Naive thymus-derived CD4-positive, alpha-beta T cell (primary cell): ENCODE results near the gene SLC4A7. TPM values are rescaled to one million over a fixed set of nuclear protein-coding genes. Genes with fewer than 3 reads are reported as not detected.
A peak's percentile ranks its signal among the peaks of the same experiment; 100 is the strongest.
"Not testable (repeated sequence)": the region's sequence is repeated elsewhere in the genome, so short reads cannot be mapped to it uniquely, and the experiment has no call there.

Experiments
- ATAC-seq: fragments of 150-1000 bp; cut with Tn5 transposase; 2 replicates; pipeline ENCODE4 v1.10.0; 2021; ENCODE audit warnings: mild to moderate bottlenecking, moderate library complexity
- CTCF ChIA-PET: fragments of 350-600 bp; sonication (Branson Sonifier 250); formaldehyde crosslinking; loops from one replicate; lab custom pipeline; 2021; ENCODE audit warnings: antibody characterized with exemption; lab: Charles Lee
- POLR2A ChIA-PET: fragments of 350-600 bp; sonication (Branson Sonifier 250); formaldehyde crosslinking; loops from one replicate; lab custom pipeline; 2021; ENCODE audit warnings: antibody characterized with exemption, inconsistent platforms; lab: Charles Lee
- DNase-seq, 9 donors: peaks; one replicate each; pipeline versions ENCODE4 v3.0.0 to v3.0.0-alpha.2; 2020 to 2022; ENCODE audit warnings: mixed read lengths in 1 of 9
- H3K27ac ChIP-seq: one replicate; pipeline ENCODE4 v1.7.0; 2013; ENCODE audit warnings: mild to moderate bottlenecking, low read depth, low read length, moderate library complexity
- H3K27me3 ChIP-seq, 2 donors: one replicate each; pipeline ENCODE4 v1.7.0; 2013; ENCODE audit warnings: low read length in 2 of 2, mild to moderate bottlenecking in 2 of 2, moderate library complexity in 2 of 2; ENCODE audit not compliant: control insufficient read depth in 2 of 2, insufficient read depth in 2 of 2
- H3K36me3 ChIP-seq, 3 experiments: 1 replicate in 2 of 3; 2 replicates in 1 of 3; pipeline ENCODE4 v1.7.0; 2013; ENCODE audit warnings: low read length in 3 of 3, mild to moderate bottlenecking in 3 of 3, moderate library complexity in 1 of 3; ENCODE audit not compliant: insufficient read depth in 3 of 3, control insufficient read depth in 2 of 3
- H3K4me1 ChIP-seq, 2 donors: one replicate each; pipeline ENCODE4 v1.7.0; 2013; ENCODE audit warnings: low read length in 2 of 2, mild to moderate bottlenecking in 2 of 2, moderate library complexity in 1 of 2; ENCODE audit not compliant: control insufficient read depth in 2 of 2, insufficient read depth in 2 of 2
- H3K4me3 ChIP-seq: 2 replicates; pipeline ENCODE4 v1.7.0; 2013; ENCODE audit warnings: mild to moderate bottlenecking, low read length
- H3K9me3 ChIP-seq, 3 experiments: 1 replicate in 2 of 3; 2 replicates in 1 of 3; pipeline ENCODE4 v1.7.0; 2013; ENCODE audit warnings: low read length in 3 of 3; ENCODE audit not compliant: control insufficient read depth in 2 of 3
- H3K27ac Mint-ChIP-seq, 9 donors: one replicate each; pipeline ENCODE4 v1.8.0; 2020 to 2022; ENCODE audit warnings: mixed read lengths in 9 of 9, mild to moderate bottlenecking in 8 of 9, moderate library complexity in 5 of 9, inconsistent platforms in 2 of 9
- H3K27me3 Mint-ChIP-seq, 5 donors: one replicate each; pipeline ENCODE4 v1.8.0; 2021 to 2022; ENCODE audit warnings: mixed read lengths in 5 of 5, mild to moderate bottlenecking in 1 of 5
- H3K36me3 Mint-ChIP-seq, 5 donors: one replicate each; pipeline ENCODE4 v1.8.0; 2020 to 2022; ENCODE audit warnings: mixed read lengths in 5 of 5, mild to moderate bottlenecking in 3 of 5, inconsistent platforms in 1 of 5
- H3K4me1 Mint-ChIP-seq, 7 donors: one replicate each; pipeline ENCODE4 v1.8.0; 2020 to 2022; ENCODE audit warnings: mixed read lengths in 7 of 7, mild to moderate bottlenecking in 3 of 7, inconsistent platforms in 1 of 7
- H3K4me3 Mint-ChIP-seq, 10 donors: one replicate each; pipeline ENCODE4 v1.8.0; 2020 to 2022; ENCODE audit warnings: mild to moderate bottlenecking in 10 of 10, mixed read lengths in 10 of 10, moderate library complexity in 6 of 10, inconsistent platforms in 2 of 10
- H3K9me3 Mint-ChIP-seq, 11 donors: one replicate each; pipeline ENCODE4 v1.8.0; 2020 to 2022; ENCODE audit warnings: mixed read lengths in 11 of 11, mild to moderate bottlenecking in 4 of 11, inconsistent platforms in 1 of 11, moderate library complexity in 1 of 11
- intact Hi-C, 2 donors: fragments of 100-400 bp; cut with micrococcal nuclease; formaldehyde crosslinking; loops; one replicate each; pipeline ENCODE4 v1.15.1; 2023
- polyA plus RNA-seq, 2 donors: library from polyadenylated mRNA; unstranded; fragments of 300-500 nt; fragmentation: Illumina TruSeq; gene quantifications; one replicate each; pipeline ENCODE4 v1.2.3, GENCODE V29; 2021
- total RNA-seq, 6 experiments: library from RNA in 5 of 6; stranded (reverse) in 5 of 6; gene quantifications; 1 replicate in 5 of 6; 2 replicates in 1 of 6; pipeline ENCODE4 v1.2.3 and lab custom pipeline; 2021 to 2026

Gene SLC4A7
- total RNA-seq (10 to 100 TPM; 34.9 to 69.1 (median 41.5) TPM), polyA plus RNA-seq (10 to 100 TPM in 1 of 2 donors, 1 to 10 TPM in 1; 9.3 to 10.8 TPM), total RNA-seq (lab: John Stamatoyannopoulos, UW) (79.1 reads per million, percentile 80 among the genes with 10 or more reads in this experiment)

DNA sequence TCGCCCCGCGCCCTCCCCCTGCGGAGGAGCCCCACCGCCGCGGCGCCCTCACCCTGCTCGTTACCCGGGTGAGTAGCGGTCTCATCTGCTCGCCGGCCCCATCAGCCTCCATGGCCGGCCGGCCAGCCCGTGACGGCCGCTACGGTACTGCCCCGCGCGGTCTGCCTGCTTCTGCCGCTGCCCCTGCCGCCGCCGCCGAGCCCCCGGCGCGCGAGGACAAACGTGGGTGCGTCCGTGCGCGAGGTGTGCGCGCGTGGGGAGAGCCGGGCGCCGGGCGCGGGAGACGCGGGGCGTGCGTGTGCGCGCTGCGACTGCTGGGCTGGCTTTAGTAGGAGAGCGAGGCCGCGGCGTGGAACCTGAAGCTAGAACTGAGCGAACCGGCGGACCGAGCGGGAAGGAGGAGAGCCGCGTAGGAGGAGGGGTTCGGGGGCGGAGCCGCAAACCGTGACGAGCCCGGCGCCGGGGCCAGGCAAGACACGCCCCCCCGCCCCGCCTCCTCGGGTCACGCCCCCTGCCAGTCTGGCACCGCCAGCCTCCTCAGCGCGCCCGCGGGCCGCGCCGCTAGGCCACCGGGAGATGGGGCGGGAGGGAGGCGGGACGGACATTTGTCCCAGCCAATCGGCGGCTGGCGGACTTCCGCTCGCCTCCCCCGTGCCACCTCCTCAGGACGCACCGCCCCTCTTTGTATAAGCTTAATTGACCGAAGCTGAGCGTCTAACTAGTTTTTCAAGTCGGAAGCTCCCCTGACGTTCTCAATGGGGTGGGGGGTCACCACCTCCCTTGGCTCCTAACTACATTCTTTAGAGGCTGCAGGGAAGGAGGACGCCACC lies at the start of gene SLC4A7:
Gene SLC4A7, minus strand, starts transcription at position 370 of the 830 bp plus-strand sequence. Its CDS starts 258 bp downstream, at position 112.
- ChIA-PET CTCF (interaction anchor here (0.6 to 1.5 kb wide), 3 partner anchors 12 to 149 kb away, joined by 3 to 8 read pairs (median 4); no protein-coding TSS in a partner anchor), POLR2A (interaction anchor here (0.6 to 1.5 kb wide), 10 partner anchors 9 to 865 kb away, joined by 3 to 8 read pairs (median 4); partner anchors contain the start of genes AZI2, NEK10 and ZCWPW2)
- Mint-ChIP-seq H3K27me3 (no peaks in the 10 kb centered on the region), H3K9me3 (no peaks in the 10 kb centered on the region), H3K4me1 (peaks cover 35 to 42% (median 39%) of the 10 kb centered on the region in 7 donors), H3K27ac (peak within 1 kb of the TSS; percentile 90 to 99 (median 95)), H3K36me3 (peaks cover 0 to 15% (median 0%) of the 10 kb centered on the region in 5 donors), H3K4me3 (peak within 1 kb of the TSS; percentile 94 to 100 (median 99))
- H3K36me3 ChIP-seq: peaks cover 0 to 5% (median 0%) of the 10 kb centered on the region in 3 experiments
- intact Hi-C loops: loop anchor here (1.0 to 10.0 kb wide), 19 partner anchors 17 to 1819 kb away; partner anchors contain the start of genes CMC1 (in 2 of the 2), NEK10 (in 2 of the 2), EOMES (in 1 of the 2) and NGLY1 (in 1 of the 2)
- H3K9me3 ChIP-seq: no peaks in the 10 kb centered on the region
- peak within 1 kb of the TSS; percentile 96 for H3K4me3 ChIP-seq
- ATAC-seq (peak; percentile 96), DNase-seq (peak; percentile 95 to 99 (median 97))
- H3K4me1 ChIP-seq: peaks cover 25 to 29% of the 10 kb centered on the region in 2 donors
- peak within 1 kb of the TSS; percentile 90 for H3K27ac ChIP-seq
- no peaks in the 10 kb centered on the region for H3K27me3 ChIP-seq

DNA sequence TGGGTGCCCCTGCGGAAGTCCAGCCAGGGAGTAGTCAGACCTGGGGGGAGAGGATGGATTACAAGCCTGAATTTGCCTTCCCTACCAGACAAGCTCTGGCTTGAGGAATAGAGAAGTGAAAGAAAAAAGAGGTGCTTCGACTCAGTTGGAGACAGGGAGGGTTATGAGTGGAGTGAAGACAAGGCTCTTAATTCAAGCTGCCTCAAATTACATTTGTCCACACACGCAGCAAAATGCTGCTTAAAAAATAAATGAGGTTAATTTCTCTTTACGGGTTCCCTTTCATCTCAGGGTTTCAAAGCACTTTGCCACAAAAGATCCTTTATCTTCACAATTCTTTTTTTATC lies 49.0 kb upstream of the SLC4A7 start:
- POLR2A ChIA-PET: no interaction called here
- CTCF ChIA-PET: no interaction called here
- Mint-ChIP-seq H3K36me3 (peaks cover 0 to 2% (median 0%) of the 10 kb centered on the region in 5 donors), H3K27me3 (no peaks in the 10 kb centered on the region), H3K4me3 (no peak overlapping the region), H3K27ac (no peak overlapping the region), H3K4me1 (peaks cover 8 to 22% (median 11%) of the 10 kb centered on the region in 7 donors), H3K9me3 (no peaks in the 10 kb centered on the region)
- Histone ChIP-seq H3K27me3 (no peaks in the 10 kb centered on the region), H3K4me3 (no peak overlapping the region), H3K9me3 (no peaks in the 10 kb centered on the region), H3K4me1 (peaks cover 0 to 11% of the 10 kb centered on the region in 2 donors), H3K27ac (no peak overlapping the region), H3K36me3 (no peaks in the 10 kb centered on the region)
- DNase-seq (no peak), ATAC-seq (no peak)
- intact Hi-C loops: loop anchor here (5.0 to 10.0 kb wide), 3 partner anchors 51 to 114 kb away; partner anchors contain the start of gene SLC4A7 (in 1 of the 2)

DNA sequence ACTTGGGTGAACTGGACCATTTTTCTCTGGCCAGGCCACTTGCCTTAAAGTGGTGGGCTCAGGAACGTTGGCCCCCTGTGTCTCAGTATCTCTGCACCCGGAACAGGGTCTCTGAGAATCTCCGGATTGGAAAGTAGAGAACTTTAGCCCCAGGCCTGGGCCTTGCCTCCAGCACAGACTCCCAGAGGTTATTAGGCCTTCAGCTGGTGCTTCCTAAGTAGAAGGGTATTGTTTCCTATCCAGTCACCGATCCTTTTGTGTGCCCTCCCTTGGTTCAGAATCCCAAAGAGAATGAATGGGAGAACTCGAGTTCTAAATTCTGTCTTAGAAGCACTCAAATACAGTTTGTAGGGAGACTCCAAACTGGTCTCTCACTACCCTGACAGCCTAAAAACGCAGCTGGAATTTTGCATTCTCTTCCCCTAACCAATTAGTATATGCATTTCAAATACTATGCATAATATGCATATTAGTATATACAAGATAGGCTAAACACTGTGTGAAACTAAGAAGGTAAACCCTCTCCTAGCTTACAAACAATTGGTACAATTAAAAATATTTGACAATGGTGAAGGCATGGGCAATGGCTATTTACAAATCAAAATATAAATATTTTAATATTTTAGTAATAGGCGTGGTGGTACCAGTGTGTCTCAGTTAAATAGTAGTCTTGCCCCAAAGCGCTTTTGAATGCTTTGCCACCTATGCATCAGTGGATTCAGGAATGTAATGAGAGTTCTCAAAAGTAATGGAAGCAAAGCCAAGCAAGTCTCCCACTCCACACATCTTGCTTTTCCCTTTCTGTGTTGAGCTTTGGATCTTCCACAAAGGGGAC lies 48.5 kb upstream of the SLC4A7 start:
- Histone ChIP-seq H3K4me3 (no peak overlapping the region), H3K36me3 (no peaks in the 10 kb centered on the region), H3K4me1 (peaks cover 0 to 11% of the 10 kb centered on the region in 2 donors), H3K9me3 (no peaks in the 10 kb centered on the region), H3K27ac (no peak overlapping the region), H3K27me3 (no peaks in the 10 kb centered on the region)
- H3K4me1 Mint-ChIP-seq: peaks cover 8 to 22% (median 11%) of the 10 kb centered on the region in 7 donors
- H3K27ac Mint-ChIP-seq: no peak overlapping the region
- no peak for DNase-seq
- no peaks in the 10 kb centered on the region for H3K9me3 Mint-ChIP-seq
- H3K36me3 Mint-ChIP-seq: peaks cover 0 to 2% (median 0%) of the 10 kb centered on the region in 5 donors
- ChIA-PET CTCF (no interaction called here), POLR2A (no interaction called here)
- no peak for ATAC-seq
- intact Hi-C loops: loop anchor here (5.0 to 10.0 kb wide), 3 partner anchors 50 to 115 kb away; partner anchors contain the start of gene SLC4A7 (in 1 of the 2)
- no peak overlapping the region for H3K4me3 Mint-ChIP-seq
- no peaks in the 10 kb centered on the region for H3K27me3 Mint-ChIP-seq

DNA sequence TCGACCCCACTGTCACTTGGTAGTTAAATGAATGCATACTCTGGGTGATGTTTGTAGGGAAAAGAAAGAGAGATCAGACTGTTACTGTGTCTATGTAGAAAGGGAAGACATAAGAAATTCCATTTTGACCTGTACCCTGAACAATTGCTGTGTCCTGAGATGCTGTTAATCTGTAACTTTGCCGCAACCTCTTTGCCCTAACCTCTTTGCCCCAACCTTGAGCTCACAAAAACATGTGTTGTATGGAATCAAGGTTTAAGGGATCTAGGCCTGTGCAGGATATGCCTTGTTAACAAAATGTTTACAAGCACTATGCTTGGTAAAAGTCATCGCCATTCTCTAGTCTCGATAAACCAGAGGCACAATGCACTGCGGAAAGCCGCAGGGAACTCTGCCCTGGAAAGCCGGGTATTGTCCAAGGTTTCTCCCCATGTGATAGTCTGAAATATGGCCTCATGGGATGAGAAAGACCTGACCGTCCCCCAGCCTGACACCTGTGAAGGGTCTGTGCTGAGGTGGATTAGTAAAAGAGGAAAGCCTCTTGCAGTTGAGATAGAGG lies 47.1 kb upstream of the SLC4A7 start:
- DNase-seq, H3K27me3 Mint-ChIP-seq, H3K4me3 Mint-ChIP-seq, H3K9me3 Mint-ChIP-seq, H3K27ac Mint-ChIP-seq, H3K36me3 Mint-ChIP-seq, POLR2A ChIA-PET, H3K27me3 ChIP-seq, H3K9me3 ChIP-seq, H3K36me3 ChIP-seq, CTCF ChIA-PET, H3K4me3 ChIP-seq, H3K27ac ChIP-seq, ATAC-seq: not testable (repeated sequence)
- intact Hi-C loops: loop anchor here (5.0 to 10.0 kb wide), 3 partner anchors 49 to 116 kb away; partner anchors contain the start of gene SLC4A7 (in 1 of the 2)
- peaks cover 8 to 24% (median 11%) of the 10 kb centered on the region in 7 donors for H3K4me1 Mint-ChIP-seq
- H3K4me1 ChIP-seq: peaks cover 0 to 11% of the 10 kb centered on the region in 2 donors

DNA sequence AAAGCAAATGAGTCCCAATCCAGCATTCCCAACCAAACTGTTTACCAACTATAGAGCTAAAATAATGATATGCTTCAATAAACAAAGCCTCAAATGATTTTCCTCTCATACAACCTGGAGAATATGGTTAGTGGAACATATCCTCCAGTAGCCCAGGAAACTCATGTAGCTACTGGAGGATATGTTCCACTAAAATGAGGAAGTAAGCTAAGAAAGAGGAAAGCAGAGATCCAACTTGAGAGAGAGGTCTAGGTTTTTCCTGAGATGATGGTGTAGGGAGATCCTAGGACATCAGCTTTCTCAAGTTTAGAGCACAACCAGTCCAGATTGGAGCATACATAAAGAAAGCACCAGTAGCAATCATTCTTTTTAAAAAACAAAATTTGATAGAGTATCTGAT lies 44.6 kb upstream of the SLC4A7 start:
- ChIA-PET POLR2A (no interaction called here), CTCF (interaction anchor here (0.6 kb wide), 1 partner anchor 10 kb away, joined by 3 read pairs; no protein-coding TSS in a partner anchor)
- Histone ChIP-seq H3K36me3 (no peaks in the 10 kb centered on the region), H3K27ac (no peak overlapping the region), H3K4me1 (peaks cover 0 to 6% of the 10 kb centered on the region in 2 donors), H3K27me3 (no peaks in the 10 kb centered on the region), H3K9me3 (no peaks in the 10 kb centered on the region), H3K4me3 (no peak overlapping the region)
- DNase-seq (no peak), ATAC-seq (no peak)
- Mint-ChIP-seq H3K4me3 (no peak overlapping the region), H3K9me3 (no peaks in the 10 kb centered on the region), H3K27me3 (no peaks in the 10 kb centered on the region), H3K36me3 (no peaks in the 10 kb centered on the region), H3K4me1 (peaks cover 0 to 10% (median 4%) of the 10 kb centered on the region in 7 donors), H3K27ac (no peak overlapping the region)
- intact Hi-C loops: no loop called here
